ENCODE data around the gene MECP2.
A peak's percentile ranks its signal among the peaks of the same experiment; 100 is the strongest.
"Not testable (repeated sequence)": the region's sequence is repeated elsewhere in the genome, so short reads cannot be mapped to it uniquely, and the experiment has no call there.

Gene MECP2

DNA sequence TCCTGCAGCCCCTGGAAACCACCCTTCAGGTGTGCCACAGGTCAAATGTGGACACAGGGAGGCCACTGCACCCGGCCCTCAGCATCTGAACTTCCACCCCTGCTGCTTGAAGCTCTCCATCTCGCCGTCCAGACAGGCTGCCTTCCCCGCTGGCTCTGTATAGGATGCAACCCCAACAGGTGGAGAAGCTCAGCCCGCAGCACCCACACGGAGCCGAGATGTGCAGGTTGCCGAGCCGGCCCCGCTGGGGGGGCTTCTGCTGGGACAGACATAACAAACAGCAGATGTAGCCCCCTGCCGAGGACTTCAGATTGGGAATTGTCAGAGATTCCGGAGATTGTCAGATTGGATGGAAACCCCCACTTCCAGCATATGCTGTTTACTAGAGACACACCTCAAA is 104.4 kb downstream of the MECP2 start:
- no peak for DNase-seq (ENCODE audit: low read depth)

- DNase-seq (ENCODE audit: low read depth), result no peak
Observed at GRCh38 chrX:153992180-153992579, 105.3 kb downstream of the MECP2 start.

- no peak for DNase-seq (ENCODE audit: low read depth)
Observed at GRCh38 chrX:153991013-153991580, 106.4 kb downstream of the MECP2 start.

GRCh38 chrX:153989973-153990655 is 107.4 kb downstream of the MECP2 start:
- no peak for DNase-seq (ENCODE audit: low read depth)

DNA sequence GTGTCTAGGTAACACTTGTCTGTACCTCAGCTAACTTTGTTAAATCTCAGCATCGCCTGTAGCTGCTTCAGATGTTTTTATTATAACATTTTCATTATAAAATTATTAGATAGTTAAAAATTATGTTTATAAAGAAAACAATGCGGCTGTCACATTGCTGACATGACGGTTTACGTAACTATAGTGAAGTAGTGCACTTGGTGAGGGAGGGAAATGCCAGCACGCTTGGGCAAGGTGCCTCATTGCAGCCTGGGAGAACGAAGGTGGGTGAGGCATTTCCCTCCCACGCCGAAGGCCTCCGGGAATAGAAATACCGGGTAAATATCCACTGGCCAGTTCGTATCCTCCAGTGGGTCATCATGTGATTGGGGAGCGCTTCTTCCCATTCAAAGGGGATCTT is 109.0 kb downstream of the MECP2 start:
- DNase-seq (ENCODE audit: low read depth), result no peak

DNA sequence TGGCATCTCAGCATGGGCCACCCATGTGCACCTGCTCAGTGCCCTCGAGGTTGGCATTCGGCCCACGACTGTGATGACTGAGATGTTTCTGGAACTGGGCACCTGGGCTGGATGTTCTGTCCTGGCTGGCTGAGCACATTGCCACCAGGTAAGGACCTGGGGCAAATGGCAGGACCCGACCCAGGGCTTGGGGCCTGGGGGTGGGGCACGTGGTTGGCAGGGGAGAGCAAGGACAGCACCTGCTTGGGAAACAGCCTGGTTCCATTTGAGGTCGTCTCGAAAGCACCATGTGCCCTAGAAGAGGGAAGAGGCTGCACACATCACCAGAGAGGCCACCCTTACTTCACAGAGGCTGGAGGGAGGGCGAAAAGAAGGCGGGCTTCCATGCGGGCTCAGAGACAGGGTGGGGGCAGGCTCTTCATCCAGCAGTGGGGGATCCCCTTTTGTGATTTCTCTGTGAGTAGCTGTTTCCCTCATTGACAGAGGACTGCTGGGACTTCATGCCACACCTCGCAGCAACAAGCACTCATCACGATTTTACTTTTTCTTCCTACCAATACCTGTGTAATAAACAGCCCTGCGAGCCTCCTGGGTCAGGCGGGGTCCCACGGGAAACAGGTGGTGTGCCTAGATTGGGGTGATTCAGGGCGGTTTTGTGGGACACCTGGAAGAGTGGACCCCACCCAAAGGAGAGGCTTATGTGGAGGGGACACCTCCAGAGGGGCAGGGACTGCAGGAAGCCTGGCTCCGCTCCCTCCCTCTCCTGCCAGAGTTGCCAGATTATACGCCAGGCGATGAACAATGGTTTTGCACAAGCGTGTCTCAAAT is 113.0 kb downstream of the MECP2 start:
- DNase-seq (ENCODE audit: low read depth), result no peak

- DNase-seq (ENCODE audit: low read depth), result no peak
Observed at GRCh38 chrX:153983321-153983801, 114.2 kb downstream of the MECP2 start.

DNA sequence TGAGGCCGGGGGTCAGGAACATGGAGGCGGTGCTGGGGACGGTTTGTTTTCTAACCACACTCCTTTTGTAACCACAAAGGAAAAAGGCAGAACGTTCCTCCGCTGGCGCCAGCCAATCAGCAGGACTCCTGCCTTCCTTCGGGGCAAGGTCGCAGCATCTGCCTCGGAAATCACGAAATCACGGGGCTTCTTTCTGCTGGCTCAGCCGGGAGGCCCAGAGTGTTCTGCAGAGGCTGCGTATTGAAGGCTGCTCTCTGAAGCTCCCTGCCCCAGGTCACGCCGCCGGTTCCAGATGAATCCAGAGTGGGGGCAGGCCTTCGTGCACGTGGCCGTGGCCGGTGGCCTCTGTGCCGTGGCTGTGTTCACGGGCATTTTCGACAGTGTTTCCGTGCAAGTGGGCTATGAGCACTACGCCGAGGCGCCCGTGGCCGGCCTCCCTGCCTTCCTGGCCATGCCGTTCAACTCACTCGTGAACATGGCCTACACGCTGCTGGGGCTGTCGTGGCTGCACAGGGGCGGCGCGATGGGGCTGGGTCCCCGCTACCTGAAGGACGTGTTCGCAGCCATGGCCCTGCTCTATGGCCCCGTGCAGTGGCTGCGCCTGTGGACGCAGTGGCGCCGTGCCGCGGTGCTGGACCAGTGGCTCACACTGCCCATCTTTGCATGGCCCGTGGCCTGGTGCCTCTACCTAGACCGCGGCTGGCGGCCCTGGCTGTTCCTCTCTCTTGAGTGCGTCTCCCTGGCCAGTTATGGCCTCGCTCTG is 115.6 kb downstream of the MECP2 start:
- no peak for DNase-seq (ENCODE audit: low read depth)

GRCh38 chrX:153981231-153981630 is 116.3 kb downstream of the MECP2 start:
- DNase-seq (ENCODE audit: low read depth), result no peak

- DNase-seq (ENCODE audit: low read depth), result not testable (repeated sequence)
Observed at GRCh38 chrX:153980394-153980793, 117.1 kb downstream of the MECP2 start.

DNA sequence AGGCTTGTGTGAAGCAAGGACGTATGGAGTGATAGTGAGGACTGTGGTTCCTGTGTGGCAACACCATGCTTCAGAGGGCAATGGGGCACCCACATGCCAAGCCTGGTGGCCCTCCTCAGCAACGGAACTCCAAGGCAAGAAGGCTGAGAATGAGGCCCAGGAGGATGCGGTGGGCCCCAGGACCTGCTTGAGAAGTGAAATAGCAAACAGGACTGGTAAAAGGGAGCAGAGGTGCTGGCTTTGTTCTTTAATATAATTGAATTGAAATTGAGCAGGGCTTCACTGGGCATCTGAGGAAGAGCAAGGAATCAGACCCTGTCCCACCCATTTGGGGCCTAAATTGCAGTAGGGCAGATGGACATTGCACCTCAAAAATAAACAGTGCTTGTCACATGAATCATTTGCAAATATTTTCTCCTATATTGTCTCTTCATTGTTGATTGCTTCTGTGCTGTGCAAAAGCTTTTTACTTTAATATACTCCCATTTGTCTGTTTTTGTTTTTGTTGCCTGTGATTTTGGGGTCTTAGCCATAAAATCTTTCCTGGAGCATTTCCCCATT is 122.7 kb downstream of the MECP2 start:
- DNase-seq (ENCODE audit: low read depth), result no peak

GRCh38 chrX:153974003-153974725 is 123.4 kb downstream of the MECP2 start:
- no peak for DNase-seq (ENCODE audit: low read depth)

DNA sequence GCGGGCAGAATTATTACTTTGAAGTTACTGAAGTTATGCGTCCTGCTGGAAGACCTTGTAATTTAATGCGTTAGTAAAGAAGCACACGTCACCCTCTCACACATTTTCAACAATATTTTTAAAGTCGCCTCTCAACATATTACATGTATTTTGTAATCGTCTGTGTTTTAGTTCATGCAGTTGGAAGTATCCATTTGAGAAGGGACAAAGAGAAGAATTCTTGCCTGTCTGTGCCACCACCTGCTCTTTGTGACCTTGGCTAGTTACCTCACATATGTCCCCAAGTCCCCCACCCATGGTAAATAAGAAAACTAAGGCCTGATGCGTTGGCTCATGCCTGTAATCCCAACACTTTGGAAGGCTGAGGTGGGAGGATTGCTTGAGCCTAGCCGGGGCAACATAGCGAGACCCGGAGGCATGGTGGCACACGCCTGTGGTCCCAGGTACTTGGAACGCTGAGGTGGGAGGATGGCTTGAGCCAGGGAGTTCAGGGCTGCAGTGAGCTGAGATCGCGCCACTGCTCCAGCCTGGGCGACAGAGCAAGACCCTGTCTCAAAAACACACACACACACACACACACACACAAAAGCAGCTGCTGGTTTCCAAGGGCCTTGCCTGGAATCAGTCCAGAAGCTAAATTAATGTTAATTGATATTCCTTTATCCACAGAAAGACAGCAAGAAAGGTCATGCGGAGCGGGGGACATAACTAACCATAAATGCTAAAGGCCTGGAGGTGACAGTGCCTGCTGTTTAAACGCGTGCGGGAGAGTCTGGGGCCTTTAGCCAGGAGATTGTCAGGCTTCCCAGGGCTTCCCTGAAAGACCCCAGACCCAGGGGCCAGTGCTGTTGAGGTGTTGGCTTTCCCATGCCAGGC is 124.2 kb downstream of the MECP2 start:
- DNase-seq (ENCODE audit: low read depth), result no peak

DNA sequence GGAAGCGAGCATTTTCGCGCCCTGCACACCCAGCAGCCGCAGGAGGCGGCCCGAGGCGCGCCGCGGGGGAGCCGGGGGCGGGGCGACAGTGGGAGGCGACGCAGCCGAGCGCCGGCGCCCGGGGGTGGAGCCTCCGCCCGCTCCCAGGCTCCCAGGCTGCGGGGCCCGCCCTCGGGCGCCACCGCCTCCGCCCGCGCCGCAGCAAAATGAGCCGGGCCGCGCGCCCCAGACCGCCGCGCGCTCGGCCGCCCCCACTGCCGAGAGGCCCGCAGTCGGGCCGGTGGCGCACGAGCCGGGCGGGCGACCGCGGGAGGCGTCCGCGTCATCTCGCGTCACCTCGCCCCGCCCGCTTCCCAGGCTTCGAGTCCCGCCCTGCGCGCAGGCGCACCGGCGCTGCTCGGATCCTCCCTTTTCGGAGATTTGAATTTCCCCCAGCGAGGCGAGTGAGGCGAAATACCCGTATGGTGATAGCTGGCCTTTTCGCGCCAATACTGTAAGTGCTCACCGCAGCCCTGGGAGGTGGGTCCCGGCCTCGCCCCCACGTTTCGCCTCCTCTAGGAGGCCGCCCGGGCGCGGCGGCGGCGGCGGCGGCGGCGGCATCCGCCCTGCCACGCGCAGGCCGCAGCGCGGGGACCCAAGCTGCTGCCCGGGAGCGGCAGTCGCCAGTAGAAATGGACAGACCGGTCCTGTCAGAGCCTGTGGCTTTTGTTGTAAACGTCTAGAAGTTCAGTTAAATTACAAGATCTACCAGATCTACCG is 125.0 kb downstream of the MECP2 start, which contains the start of gene TMEM187:
TMEM187 (plus strand) TSS at position 387 of the 759 bp plus-strand sequence. CDS start 9,309 bp downstream, outside the sequence.
- DNase-seq (ENCODE audit: low read depth), result peak; percentile 84
